OCI-LY7 (cell line): ENCODE measurements around the gene ALDH2. TPM values are rescaled to one million over a fixed set of nuclear protein-coding genes. Genes with fewer than 3 reads are reported as not detected.
"Not testable (repeated sequence)": the region's sequence is repeated elsewhere in the genome, so short reads cannot be mapped to it uniquely, and the experiment has no call there.

Experiments
- BruUV-seq: library from RNA; stranded (reverse); fragments of 400-500 nt; replicated peaks from 2 replicates; lab custom pipeline; 2021; lab: Mats Ljungman, UMichigan
- CTCF ChIA-PET: fragments of 300-600 bp; sonication (Branson Sonifier 250); formaldehyde crosslinking; loops from one replicate; lab custom pipeline; 2022; ENCODE audit warnings: antibody characterized with exemption; ENCODE audit not compliant: unreplicated experiment; lab: Charles Lee
- POLR2A ChIA-PET: fragments of 300-600 bp; sonication (Branson Sonifier 250); formaldehyde crosslinking; loops from one replicate; lab custom pipeline; 2022; ENCODE audit warnings: antibody characterized with exemption; lab: Charles Lee
- DNase-seq: peaks from one replicate; pipeline ENCODE4 v3.0.0-alpha.2; 2015; ENCODE audit warnings: low spot score
- H2AFZ ChIP-seq: fragments of 200-600 bp; sonication (generic), shearing (Covaris generic); 2 replicates; pipeline ENCODE4 v1.6.1; 2014; ENCODE audit warnings: mild to moderate bottlenecking, antibody characterized with exemption, low read length, moderate library complexity
- H3K27ac ChIP-seq: fragments of 200-600 bp; sonication (generic); 2 replicates; pipeline ENCODE4 v1.5.1; 2014; ENCODE audit warnings: mixed run types, low read depth, mild to moderate bottlenecking, moderate library complexity, low read length, inconsistent platforms; ENCODE audit not compliant: poor library complexity, severe bottlenecking
- H3K36me3 ChIP-seq: fragments of 200-600 bp; sonication (generic); 2 replicates; pipeline ENCODE4 v1.6.1; 2014; ENCODE audit warnings: mild to moderate bottlenecking, antibody characterized with exemption, low read length, moderate library complexity, mixed read lengths; ENCODE audit not compliant: insufficient read depth
- H3K4me1 ChIP-seq: fragments of 200-600 bp; sonication (generic); 2 replicates; pipeline ENCODE4 v1.5.1; 2014; ENCODE audit warnings: mild to moderate bottlenecking, low read length; ENCODE audit not compliant: insufficient read depth, poor library complexity, severe bottlenecking
- H3K4me2 ChIP-seq: fragments of 200-600 bp; sonication (generic); 2 replicates; pipeline ENCODE4 v1.6.1; 2014; ENCODE audit warnings: mild to moderate bottlenecking, low read length
- H3K4me3 ChIP-seq: fragments of 200-600 bp; sonication (generic); 2 replicates; pipeline ENCODE4 v1.5.1; 2014; ENCODE audit warnings: mild to moderate bottlenecking, low read depth, low read length; ENCODE audit not compliant: poor library complexity, severe bottlenecking
- H3K79me2 ChIP-seq: fragments of 200-600 bp; sonication (generic); 2 replicates; pipeline ENCODE4 v1.6.1; 2016; ENCODE audit warnings: low read depth, mild to moderate bottlenecking, low read length, moderate library complexity, mixed read lengths; ENCODE audit not compliant: insufficient read depth
- H3K9me2 ChIP-seq: fragments of 200-600 bp; sonication (generic); 2 replicates; pipeline ENCODE4 v1.6.1; 2016; ENCODE audit warnings: mild to moderate bottlenecking, low read length, mixed read lengths; ENCODE audit not compliant: insufficient read depth
- H3K9me3 ChIP-seq: fragments of 200-600 bp; sonication (generic); 2 replicates; pipeline ENCODE4 v1.6.1; 2014; ENCODE audit warnings: mild to moderate bottlenecking, mixed run types, low read length, mixed read lengths
- H4K20me1 ChIP-seq: fragments of 200-600 bp; sonication (generic); 2 replicates; pipeline ENCODE4 v1.6.1; 2014; ENCODE audit warnings: mild to moderate bottlenecking, antibody characterized with exemption, low read length, moderate library complexity, mixed read lengths; ENCODE audit not compliant: insufficient read depth
- CTCF ChIP-seq: fragments of 200-600 bp; sonication (generic); conservative IDR thresholded peaks from 2 replicates; pipeline ENCODE4 v1.5.1; 2014; ENCODE audit warnings: mild to moderate bottlenecking, antibody characterized with exemption, low read length, moderate library complexity, mixed read lengths
- EZH2phosphoT487 ChIP-seq: fragments of 200-600 bp; sonication (generic); IDR thresholded peaks from 2 replicates; pipeline ENCODE4 v1.6.1; 2018; ENCODE audit warnings: low read depth, borderline replicate concordance, mild to moderate bottlenecking, mixed run types, antibody characterized with exemption, low read length, moderate library complexity, mixed read lengths
- intact Hi-C: fragments of 100-400 bp; cut with micrococcal nuclease; formaldehyde crosslinking; loops from one replicate; pipeline ENCODE4 v1.10.0; 2022; ENCODE audit not compliant: unreplicated experiment
- total RNA-seq, 2 experiments: library from RNA; depleted of rRNA in 1 of 2; stranded (reverse); fragments of >200 nt in 1 of 2; shearing (Covaris generic) in 1 of 2; gene quantifications; 2 replicates each; pipeline ENCODE4 v1.2.3, GENCODE V29; 2014 to 2022

ALDH2 gene
- total RNA-seq, 2 experiments from 2014 or later, result 16.5 to 19.9 TPM

- H2AFZ ChIP-seq, result peak overlapping the region; percentile 76; the same call in 1 of the 2 replicates
- H3K36me3 ChIP-seq, result no peaks in the 10 kb centered on the region
- TF ChIP-seq CTCF, result no peak
- TF ChIP-seq EZH2phosphoT487, result no peak
- ChIA-PET POLR2A (interaction anchor here (0.6 to 1.9 kb wide), 2 partner anchors 18 to 452 kb away, joined by 4 to 9 read pairs; no protein-coding TSS in a partner anchor), CTCF (no interaction called here)
- H3K79me2 ChIP-seq, result no peaks in the 10 kb centered on the region
- no peaks in the 10 kb centered on the region for H3K9me2 ChIP-seq
- no TSS peak for BruUV-seq
- H4K20me1 ChIP-seq, result no peaks in the 10 kb centered on the region
- H3K4me2 ChIP-seq, result peak overlapping the region; percentile 22; the same call in 1 of the 2 replicates
- intact Hi-C loops, result no loop called here
- peaks cover 32% of the 10 kb centered on the region for H3K4me1 ChIP-seq
- DNase-seq, result no peak
- H3K27ac ChIP-seq, result no peak overlapping the region
- no peak overlapping the region for H3K4me3 ChIP-seq
- no peaks in the 10 kb centered on the region; the same call in 1 of the 2 replicates for H3K9me3 ChIP-seq
These were observed 56.2 kb downstream of the ALDH2 start for GRCh38 chr12:111822886-111823285.

- peak overlapping the region; percentile 22 for H3K4me2 ChIP-seq
- ChIA-PET POLR2A (interaction anchor here (1.9 kb wide), 1 partner anchor 17 kb away, joined by 9 read pairs; no protein-coding TSS in a partner anchor), CTCF (no interaction called here)
- no peaks in the 10 kb centered on the region for H3K9me2 ChIP-seq
- peaks cover 32% of the 10 kb centered on the region for H3K4me1 ChIP-seq
- H3K4me3 ChIP-seq, result no peak overlapping the region
- H3K79me2 ChIP-seq, result no peaks in the 10 kb centered on the region
- no peaks in the 10 kb centered on the region for H3K36me3 ChIP-seq
- no TSS peak for BruUV-seq
- H3K27ac ChIP-seq, result no peak overlapping the region
- TF ChIP-seq EZH2phosphoT487 (no peak), CTCF (no peak)
- H3K9me3 ChIP-seq, result no peaks in the 10 kb centered on the region; the same call in 1 of the 2 replicates
- DNase-seq, result no peak
- peak overlapping the region; percentile 76; the same call in 1 of the 2 replicates for H2AFZ ChIP-seq
- H4K20me1 ChIP-seq, result no peaks in the 10 kb centered on the region
- intact Hi-C loops, result no loop called here
These were observed 57.2 kb downstream of the ALDH2 start for GRCh38 chr12:111823891-111824290.

DNA sequence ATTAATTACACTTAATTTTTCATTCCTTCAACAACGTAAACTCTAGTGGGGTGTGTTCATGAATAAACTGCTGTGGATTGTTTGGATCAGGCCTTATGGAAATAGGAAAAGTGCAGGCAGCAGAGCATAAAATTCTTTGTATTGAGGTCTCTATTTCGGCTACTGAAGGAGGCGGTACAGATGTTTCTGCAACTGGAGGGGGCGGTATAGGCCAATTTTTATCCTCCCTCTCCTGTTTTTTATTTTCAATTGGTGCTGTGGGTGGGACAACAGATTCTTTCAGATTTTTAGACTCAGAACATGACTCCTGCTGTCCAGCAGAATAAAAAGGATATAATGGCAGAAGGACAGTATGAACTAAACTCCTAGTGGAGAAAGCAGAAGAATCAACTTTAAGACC is 57.6 kb downstream of the ALDH2 start:
- peak; percentile 78 for TF ChIP-seq CTCF
- H3K27ac ChIP-seq, CTCF ChIA-PET, H3K36me3 ChIP-seq, BruUV-seq, H3K9me2 ChIP-seq, H3K4me2 ChIP-seq, POLR2A ChIA-PET, H3K79me2 ChIP-seq, intact Hi-C loops, H3K4me3 ChIP-seq, H4K20me1 ChIP-seq, H3K9me3 ChIP-seq: not testable (repeated sequence)
- H3K4me1 ChIP-seq, result peaks cover 29% of the 10 kb centered on the region
- DNase-seq, result peak; percentile 30
- H2AFZ ChIP-seq, result peak overlapping the region; percentile 76; the same call in 1 of the 2 replicates
